ENCODE measurements around the gene COL5A1.

The COL5A1 gene

DNA sequence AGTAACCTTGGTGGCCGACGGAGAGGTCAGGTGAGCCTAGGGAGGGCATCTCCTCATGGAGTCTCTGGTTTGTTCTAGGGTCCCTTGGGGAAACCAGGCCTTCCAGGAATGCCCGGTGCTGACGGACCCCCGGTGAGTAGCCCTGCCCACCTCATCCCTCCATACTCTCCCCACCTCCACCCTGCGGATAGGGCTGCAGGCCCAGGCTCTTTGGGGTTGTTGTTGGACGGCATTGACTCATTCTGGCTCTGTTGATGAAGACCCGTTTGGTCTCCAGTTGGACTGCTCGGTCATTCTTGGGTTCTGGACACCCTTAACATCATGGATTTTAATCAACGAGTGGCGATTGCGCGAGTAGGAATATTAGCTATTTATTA is 126.7 kb downstream of the COL5A1 start:
- DNase-seq (ENCODE audit: low read depth), result no peak

DNA sequence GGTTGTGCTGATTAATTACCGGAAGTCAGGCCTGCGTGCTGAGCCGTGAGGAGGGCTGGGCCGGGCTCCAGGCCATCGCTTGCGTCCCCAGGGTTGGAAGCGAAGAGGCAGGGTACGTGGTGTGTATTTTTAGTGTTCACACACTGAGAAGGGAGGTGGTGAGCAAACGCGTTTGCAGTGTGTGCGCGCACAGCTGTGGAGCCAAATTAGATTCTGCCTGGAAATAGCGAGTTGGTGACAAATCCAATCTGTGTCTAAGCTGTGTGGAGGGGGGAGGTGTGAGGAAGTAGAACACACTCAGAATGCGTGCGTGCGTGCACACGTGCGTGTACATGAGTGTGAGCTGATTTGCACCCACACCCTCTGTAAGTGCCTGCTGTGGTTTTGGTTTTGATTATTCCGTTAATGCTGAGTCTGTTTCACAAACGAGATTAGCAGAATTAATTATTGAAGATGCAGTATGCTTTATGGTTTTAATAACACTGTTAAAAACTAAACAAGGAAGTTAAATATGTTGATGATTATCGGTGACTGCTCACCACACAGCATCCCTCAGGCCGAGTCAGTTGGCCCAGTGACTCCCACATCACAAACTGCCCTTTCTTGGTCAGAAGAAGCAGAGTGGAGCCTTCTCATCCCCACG is 127.2 kb downstream of the COL5A1 start:
- DNase-seq (ENCODE audit: low read depth), result peak; percentile 42

DNA sequence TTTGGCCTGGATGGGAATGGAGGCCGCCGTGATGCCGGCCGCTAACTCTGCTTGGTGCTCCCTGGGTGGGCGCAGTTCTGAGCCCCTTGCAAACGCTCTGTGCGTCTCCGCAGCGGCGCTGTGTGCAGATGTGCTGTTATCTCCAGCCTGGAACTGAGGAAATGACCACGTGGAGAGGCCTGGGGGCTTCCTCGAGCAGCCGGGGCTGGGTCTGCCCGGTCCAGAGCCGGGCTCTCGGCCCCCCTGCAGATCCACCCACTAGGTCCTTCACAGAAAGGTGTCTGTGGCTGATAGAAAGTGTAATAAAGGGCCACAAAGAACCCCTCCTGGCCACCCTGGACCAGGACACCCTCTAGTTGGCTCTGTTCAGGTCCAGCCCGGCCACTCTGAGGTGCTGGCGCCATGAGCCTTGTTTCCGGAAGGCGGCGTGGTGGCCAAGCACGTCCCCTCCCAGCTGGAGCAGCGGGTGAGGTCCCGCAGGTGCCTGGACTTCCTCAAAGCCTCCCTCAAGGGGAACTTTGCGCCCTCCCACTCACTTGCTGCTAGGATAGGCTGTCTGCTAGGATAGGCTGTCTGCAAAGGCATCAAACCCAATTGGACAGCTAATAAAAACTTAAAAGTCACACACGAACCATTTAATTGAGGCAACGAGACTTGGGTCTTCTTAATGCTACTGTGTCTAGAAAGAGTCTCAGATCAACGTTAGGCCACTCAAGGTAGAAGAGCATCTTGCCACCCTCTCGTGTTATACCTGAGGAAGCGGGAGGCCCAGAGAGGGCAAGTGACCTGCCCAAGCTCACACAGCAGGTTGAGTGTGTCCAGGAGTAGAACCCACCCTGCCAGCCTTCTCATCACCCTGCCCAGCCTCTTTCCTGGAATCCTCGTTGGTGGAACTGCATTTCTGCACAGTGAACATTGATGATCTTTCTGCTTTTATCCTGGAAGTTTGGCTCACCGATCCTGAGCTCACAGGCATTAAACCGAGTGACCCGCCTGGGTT is 129.7 kb downstream of the COL5A1 start:
- no peak for DNase-seq (ENCODE audit: low read depth)

DNA sequence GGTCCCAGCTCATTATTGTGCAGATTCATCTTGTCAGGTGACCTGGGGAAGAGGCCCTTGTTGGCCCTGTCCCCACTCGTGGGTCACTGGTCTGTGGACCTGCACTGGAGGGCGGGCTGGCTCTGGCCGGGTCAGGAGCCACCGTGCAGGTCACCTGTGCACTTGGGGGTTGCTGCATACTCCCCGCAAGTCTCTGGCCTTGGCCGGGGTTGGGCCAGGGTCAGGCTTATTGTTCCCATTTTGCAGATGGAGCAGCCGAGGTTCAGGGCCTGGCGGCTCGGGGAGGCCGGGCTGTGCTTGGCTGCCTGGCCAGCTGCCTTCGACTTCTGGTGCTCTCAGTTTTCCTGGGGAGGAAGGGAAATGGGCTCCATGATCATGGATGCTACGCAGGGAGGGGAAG is 130.7 kb downstream of the COL5A1 start:
- DNase-seq (ENCODE audit: low read depth), result no peak

DNA sequence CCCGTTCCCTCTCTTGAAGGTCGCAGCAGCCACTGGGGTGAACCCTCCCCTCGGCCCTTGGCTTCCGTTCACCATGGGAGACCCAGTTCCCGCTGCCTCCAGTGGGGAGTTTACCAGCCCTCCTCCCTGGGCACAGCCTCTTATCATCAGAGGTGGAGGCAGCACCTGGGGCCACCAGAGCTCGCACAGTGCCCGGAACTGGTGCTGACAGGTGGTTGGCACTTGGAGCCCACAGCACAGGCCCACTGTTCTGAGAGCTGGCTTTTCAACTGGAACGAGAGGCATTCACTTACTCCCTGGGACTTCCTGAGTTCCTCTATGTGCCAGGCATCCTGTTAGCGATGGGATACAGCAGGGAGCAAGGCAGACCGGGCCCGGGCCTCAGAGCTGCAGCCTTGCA is 132.2 kb downstream of the COL5A1 start:
- no peak for DNase-seq (ENCODE audit: low read depth)

DNA sequence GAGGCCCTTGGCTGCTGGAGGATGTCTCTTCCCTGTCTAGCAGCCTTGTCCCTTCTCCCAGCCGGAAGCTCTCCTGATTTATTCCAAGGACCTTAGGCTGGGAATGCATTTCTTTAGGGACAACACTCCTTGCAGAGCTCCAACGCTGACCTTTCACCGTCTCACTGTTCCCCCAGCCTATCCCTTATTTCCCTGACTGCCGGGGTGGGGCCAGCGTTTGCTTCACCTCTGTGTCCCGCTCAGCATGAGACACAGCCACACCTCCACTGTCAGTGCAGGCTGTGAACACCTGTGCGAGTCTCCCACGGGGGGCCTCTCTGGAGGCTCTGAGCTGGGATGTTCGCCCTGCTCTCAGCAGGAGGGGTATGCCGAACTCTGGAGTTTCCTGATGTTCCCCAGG is 132.8 kb downstream of the COL5A1 start:
- no peak for DNase-seq (ENCODE audit: low read depth)

DNA sequence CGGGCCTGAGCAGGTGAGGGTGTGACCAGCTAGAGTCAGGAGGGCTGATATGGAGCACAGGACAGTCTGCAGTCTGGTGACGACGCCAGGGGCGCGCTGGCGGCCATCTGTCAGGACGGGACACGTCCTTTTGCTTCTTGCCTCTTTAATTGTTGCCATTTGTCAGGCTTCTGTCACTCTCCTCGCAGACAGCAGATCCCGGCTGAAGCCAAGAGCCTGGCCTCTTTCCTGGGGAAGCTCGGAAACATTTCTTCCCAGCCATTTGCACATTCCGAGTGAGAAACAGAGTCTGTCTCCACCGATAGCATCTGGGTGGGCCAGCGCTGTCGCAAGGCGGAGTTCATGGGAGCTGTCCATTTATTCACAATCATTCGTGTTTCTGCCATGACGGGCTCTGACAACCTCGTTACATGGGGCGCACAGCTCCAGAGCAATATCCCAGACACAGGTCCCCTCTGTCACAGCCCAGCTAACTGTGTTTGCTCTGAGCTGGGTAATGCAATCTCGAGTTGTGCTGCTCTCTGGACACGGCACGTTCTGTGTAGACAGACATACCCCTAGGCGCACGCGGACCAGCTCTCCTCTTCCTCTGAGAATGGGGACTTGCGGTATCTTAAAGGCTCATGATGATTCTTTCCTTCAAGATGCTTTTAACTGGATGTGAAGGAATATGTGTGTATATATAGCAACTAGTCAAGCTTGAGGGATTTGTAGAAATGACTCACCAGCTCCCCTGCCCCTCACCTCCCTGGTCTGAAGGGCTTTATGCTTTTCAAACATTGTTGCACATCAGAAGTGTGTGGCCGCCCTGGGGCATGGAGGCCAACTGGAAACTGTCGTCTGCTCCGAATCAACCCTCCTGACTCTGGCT is 133.7 kb downstream of the COL5A1 start:
- DNase-seq (ENCODE audit: low read depth), result no peak

DNA sequence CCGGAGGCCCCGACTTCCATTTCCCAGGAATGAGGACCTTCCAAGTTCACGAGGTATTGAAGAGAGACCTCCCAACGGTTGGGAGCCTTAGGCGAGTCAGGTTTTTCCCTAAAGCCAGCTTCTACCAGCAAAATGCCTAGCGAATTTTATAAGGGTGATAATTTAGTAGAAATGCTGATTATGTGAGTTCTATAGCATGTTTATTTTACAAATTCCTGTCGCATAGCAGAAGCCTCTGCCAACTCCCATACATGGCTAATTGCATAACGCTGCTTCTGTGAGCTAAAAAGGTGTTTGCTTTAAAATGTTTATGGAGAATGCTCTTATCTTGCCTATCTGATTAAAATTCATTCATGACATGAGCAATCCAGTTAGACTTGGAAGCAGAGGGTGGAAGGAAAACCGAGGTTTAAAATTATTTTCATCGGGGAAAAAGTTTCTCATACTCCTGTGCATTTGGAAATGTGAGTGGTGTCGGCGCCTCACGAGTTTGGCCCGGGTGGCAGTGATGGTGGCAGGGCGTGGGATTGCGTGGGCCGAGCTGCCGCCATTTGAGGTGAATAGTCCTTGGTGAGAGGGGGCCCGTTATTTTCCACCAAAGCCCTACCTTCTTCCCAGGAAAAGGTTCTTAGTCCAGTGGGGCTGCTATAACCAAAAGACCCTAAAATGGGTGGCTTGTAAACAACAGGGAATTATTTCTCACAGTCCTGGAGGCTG is 134.6 kb downstream of the COL5A1 start:
- no peak for DNase-seq (ENCODE audit: low read depth)

DNA sequence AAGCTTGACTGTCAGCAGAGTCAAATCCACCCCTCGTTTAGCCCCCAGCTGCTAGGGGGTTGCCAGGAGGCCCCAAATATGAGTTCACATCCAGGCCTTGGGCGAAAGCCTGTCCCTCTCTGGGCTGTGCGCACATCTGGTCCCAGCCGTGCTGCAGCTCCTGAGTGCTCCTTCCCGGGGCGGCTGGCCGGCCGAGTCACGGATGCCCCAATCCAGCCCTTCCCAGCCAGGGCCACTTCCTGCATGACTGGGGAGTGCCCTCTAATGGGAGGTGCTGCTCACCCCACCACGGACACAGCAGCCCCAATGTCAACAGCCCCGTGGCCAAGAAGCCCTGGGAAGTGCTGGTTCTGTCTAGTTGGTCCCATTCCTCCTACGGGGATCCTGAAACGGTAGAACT is 135.6 kb downstream of the COL5A1 start:
- DNase-seq (ENCODE audit: low read depth), result no peak

DNA sequence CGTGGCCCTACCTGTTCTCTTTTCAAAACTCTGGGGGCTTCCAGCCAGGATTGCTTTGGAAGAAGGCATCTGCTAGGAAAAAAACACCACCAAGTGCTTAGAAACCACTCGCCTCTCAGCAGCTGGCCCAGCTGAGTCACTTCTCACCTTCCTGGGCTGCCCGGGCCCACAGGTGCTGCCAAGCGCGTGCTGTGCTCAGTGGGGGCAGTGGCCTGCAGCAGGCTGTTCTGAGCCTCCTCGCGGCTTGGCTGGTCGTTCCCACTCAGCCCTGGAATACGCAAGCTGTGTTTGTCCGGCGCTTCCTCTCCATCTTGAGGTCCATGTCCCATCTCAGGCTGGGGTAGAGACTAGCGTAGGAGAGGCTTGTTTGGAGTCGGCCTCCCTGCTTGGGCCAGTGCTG is 136.6 kb downstream of the COL5A1 start:
- no peak for DNase-seq (ENCODE audit: low read depth)

DNA sequence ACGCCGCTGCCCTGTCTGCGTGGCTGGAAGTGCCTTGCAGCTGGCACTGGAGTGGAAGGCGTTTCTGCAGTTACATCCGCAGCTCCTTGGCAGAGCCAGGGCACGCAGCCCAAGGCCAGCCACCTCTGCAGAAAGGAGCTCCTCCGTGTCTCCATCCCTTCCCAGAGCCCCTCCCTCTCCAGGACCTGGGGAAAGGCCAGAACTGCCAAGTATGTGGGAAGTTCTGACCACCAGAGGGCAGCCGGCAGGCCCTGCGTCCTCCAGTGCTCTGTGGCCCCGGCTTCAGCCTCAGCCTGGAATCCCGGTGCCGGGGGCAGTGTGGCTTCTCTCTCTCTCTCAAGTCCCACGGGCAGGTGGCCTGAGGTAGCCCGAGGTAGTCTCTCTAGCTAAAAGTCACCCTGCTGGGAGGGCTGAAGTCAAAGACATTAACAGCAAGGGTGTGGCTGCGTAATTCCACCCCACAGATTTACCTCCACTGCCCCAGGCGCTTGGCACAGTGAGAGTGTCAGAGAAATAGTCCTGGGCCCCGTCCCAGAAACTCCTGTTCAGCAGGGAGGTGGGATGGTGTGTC is 137.3 kb downstream of the COL5A1 start:
- DNase-seq (ENCODE audit: low read depth), result peak; percentile 53

DNA sequence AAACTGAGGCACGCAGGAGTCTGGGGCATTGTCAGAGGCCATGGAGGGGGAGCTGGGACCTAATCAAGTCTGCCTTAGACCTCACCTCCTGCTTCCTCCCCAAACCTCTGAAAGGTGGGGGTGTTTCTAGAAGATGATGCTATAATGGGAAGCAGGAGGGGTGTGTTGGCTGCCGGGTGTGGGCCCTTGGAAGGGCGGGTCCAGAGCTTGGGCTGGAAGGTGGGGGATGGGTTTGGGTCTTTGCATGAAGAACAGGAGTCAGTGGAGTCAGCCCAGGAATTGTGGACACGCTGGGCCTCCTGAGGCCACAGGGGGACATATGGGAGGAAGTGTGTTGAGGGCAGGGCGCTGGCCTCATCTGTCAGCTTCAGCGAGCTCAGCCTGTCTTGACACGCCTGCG is 138.0 kb downstream of the COL5A1 start:
- DNase-seq (ENCODE audit: low read depth), result no peak

DNA sequence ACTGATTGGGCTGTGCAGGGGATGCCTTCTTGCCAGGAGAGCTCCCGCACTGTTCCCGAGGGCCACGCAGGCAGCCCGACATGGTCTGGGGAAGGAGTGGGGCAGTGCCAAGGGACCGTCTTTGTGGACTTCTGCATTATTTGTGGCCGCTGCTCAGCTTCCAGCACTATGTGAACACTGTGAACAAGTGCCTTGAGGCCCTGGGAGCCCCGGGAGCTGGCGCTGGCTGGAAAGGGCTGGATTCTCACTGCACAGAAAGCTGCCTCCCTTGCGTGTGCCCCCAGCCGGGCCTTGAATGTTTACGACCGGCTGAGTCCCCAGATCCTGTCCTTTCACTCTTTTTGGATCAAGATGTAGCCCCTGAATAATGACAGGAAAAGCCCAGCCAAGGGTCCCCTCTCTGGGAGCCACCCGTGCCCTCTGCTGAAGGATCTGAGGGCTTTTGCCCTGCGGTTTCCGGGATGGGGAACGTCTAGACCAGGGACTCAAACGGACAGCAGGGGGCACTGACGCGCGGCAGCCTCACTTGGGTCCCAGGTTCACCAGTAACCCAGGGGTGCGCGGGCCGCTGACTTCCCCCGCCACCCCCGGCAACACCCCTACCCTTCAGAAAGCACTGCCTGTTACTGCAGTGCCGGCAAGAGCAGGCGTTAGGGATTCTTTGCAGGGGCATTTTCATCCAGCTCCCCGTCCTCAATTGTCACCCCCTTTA is 140.1 kb downstream of the COL5A1 start:
- no peak for DNase-seq (ENCODE audit: low read depth)

DNA sequence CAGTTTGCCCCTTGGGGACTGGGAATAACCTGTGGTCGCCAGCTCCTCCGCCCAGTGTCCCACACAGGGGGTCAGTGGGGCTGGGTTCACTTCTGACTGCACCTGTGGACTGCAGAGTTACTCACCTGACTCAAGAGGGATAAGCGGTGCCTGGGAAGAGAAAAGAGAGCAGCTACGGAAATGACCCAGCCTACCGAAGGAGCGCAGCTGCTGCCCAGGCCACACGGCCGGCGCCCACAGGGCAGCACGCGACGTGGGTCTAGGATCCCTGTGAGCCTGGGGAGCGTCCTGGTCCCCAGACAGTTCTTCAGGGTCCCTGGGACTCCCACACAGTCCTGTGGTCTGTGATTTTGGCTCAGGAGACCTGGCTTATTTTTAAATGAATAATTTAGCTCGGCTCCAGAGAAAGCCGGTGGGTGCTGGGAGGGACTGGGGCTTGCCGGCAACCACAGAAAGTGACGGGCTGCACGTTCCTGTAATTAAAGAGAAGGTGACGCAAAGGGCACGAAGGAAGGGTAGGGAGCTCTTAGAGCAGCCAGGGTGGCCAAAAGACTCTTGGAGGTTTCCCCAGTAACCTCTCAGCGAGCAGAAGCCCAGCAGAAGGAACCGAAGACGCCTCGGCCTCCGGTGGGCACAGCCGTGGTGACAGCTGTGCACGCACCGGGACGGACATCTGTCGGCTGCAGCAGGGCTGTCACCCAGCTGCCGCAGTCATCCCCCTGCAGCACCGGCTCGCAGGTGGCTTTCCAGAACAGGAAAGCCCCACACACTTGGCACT is 141.5 kb downstream of the COL5A1 start:
- DNase-seq (ENCODE audit: low read depth), result no peak

DNA sequence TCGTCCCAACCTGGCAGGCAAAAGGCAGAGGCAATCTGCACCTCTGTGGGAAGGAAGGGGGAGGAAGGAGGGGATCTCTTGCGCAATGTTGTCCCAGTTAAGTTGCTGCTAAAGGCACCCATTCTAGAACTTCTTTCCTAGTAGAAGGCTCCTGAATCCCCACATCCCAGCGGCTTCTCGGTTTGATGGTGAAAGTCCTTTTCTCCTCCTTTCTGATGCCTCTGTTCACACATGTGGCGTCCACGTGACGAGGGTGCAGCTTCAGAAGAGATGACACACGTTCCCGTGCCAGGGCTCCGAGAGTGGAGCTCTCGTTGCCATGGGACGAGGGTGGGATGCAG is 142.1 kb downstream of the COL5A1 start:
- peak; percentile 22 for DNase-seq (ENCODE audit: low read depth)

DNA sequence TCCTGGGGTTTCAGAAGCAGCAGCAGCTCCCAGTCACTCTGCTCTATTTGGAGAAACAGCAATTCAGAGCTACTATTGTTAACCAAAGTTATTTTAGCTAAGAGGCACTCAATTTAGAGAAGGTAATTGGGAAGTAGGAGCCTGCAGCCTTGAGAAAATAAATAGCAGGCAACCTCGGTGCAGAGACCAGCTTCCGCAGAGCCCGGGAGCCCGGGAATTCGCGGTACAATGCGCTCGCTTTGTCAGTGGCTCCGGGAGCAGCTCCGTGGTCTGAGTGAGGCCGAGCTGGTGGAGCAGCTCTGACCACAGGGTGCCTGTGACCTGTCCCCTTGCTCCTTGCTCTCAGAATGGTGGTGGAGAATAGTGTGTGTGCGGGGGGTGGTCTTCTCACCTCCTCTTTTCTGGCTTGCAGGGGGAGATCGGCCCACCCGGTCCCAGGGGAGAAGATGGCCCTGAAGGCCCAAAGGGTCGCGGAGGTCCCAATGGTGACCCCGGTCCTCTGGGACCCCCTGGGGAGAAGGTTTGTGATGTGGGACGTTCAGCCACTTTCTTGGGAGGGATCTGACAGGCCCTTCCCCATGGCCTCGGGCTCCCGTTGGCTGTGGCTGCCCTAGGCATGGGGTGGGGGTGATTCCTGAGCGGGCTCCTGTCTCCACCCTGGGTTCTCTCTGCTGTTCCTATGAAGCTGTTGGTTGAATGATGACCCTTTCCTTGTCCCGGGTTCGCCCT is 143.1 kb downstream of the COL5A1 start:
- DNase-seq (ENCODE audit: low read depth), result no peak

DNA sequence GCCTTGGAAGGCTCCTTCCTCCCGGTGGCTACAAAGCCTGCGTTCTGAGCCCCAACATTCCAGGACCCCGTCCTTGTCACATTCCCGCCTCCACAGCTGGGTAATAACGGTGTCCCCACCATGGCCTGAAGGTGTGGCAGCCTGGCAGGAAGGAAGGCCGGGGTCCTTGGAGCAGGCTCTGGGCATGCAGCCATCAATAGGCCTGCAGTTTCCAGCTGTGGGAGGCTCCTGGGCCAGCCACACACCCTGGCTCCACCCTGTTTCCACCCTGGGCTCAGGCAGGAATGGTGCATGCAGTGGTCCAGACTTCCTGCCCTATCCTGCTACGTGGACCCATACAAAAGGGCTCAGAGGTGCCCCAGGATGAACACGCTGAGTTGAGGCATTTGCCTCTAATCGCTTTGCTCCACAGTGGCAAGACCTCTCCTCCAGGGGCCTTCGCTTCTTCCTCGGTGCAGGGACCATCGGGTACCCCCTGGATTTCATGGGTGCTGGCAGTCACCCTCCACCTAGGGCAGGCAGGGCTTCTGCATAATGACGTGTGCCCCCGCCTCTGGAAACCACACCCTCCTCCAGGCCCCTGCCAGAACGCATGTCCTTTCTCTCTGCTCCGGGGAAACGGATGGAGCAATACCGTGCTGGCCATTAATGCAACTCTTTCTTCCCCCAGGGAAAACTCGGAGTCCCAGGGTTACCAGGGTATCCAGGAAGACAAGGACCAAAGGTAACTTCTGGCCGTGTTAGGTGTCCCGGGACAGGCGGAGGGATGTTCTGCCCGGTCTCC is 143.9 kb downstream of the COL5A1 start:
- no peak for DNase-seq (ENCODE audit: low read depth)

Data from fibroblast of gingiva (primary cell).